IMR-90 (cell line): Measurements from ENCODE around the gene VAMP8. TPM values are rescaled to one million over a fixed set of nuclear protein-coding genes. Genes with fewer than 3 reads are reported as not detected.

ENCODE experiments used
- ATAC-seq: fragments of 200-7000 bp; cut with Tn5 transposase; 2 replicates; pipeline ENCODE4 v1.9.1; 2020; ENCODE audit warnings: low read depth, mild to moderate bottlenecking, moderate library complexity
- BruUV-seq: library from RNA; stranded (reverse); fragments of 400-500 nt; replicated peaks from 2 replicates; lab custom pipeline; 2021; lab: Mats Ljungman, UMichigan
- CTCF ChIA-PET: fragments of 300-600 bp; formaldehyde crosslinking; extraction: SDS; loops from one replicate; lab custom pipeline; 2021; ENCODE audit warnings: antibody characterized with exemption; lab: Yijun Ruan, JAX
- POLR2A ChIA-PET: fragments of 300-600 bp; sonication (Branson Sonifier 250); formaldehyde crosslinking; loops from one replicate; lab custom pipeline; 2022; ENCODE audit warnings: antibody characterized with exemption; ENCODE audit not compliant: unreplicated experiment; lab: Charles Lee
- DNase-seq: peaks from one replicate; pipeline ENCODE4 v3.0.0; 2013
- H2AFZ ChIP-seq: replicated peaks from 2 replicates; pipeline ENCODE3; 2013; ENCODE audit warnings: low read length, mild to moderate bottlenecking; ENCODE audit not compliant: poor library complexity
- H2AK5ac ChIP-seq: 2 replicates; pipeline ENCODE4 v1.6.1; 2013; ENCODE audit warnings: low read depth, low read length, inconsistent platforms
- H2AK9ac ChIP-seq: replicated peaks from 2 replicates; pipeline ENCODE3; 2013; ENCODE audit warnings: mild to moderate bottlenecking, low read depth, low read length, moderate library complexity; ENCODE audit not compliant: poor library complexity
- H2BK120ac ChIP-seq: 2 replicates; pipeline ENCODE4 v1.6.1; 2013; ENCODE audit warnings: low read depth, low read length, inconsistent platforms
- H2BK15ac ChIP-seq: 3 replicates; pipeline ENCODE4 v1.6.1; 2013; ENCODE audit warnings: low read depth, low read length, inconsistent platforms
- H2BK20ac ChIP-seq: 2 replicates; pipeline ENCODE4 v1.6.1; 2013; ENCODE audit warnings: low read depth, mild to moderate bottlenecking, inconsistent platforms, low read length, moderate library complexity
- H2BK5ac ChIP-seq: 2 replicates; pipeline ENCODE4 v1.6.1; 2013; ENCODE audit warnings: mild to moderate bottlenecking, low read depth, low read length, inconsistent platforms; ENCODE audit not compliant: poor library complexity, severe bottlenecking
- H3K14ac ChIP-seq: replicated peaks from 2 replicates; pipeline ENCODE4 v1.6.1; 2013; ENCODE audit warnings: low read depth, low read length, inconsistent platforms
- H3K18ac ChIP-seq: 2 replicates; pipeline ENCODE4 v1.6.1; 2013; ENCODE audit warnings: low read depth, low read length, control low read depth
- H3K23ac ChIP-seq: 2 replicates; pipeline ENCODE4 v1.6.1; 2013; ENCODE audit warnings: low read depth, low read length, inconsistent platforms
- H3K27ac ChIP-seq: 2 replicates; pipeline ENCODE4 v1.5.1; 2013; ENCODE audit warnings: mild to moderate bottlenecking, control low read depth, low read length; ENCODE audit not compliant: insufficient read depth
- H3K27me3 ChIP-seq: 2 replicates; pipeline ENCODE4 v1.6.1; 2013; ENCODE audit warnings: low read length; ENCODE audit not compliant: control insufficient read depth, insufficient read depth
- H3K36me3 ChIP-seq: 2 replicates; pipeline ENCODE4 v1.6.1; 2013; ENCODE audit warnings: low read length, mixed read lengths; ENCODE audit not compliant: control insufficient read depth, insufficient read depth
- H3K4ac ChIP-seq: 2 replicates; pipeline ENCODE4 v1.6.1; 2013; ENCODE audit warnings: low read depth, low read length, inconsistent platforms
- H3K4me1 ChIP-seq: 2 replicates; pipeline ENCODE4 v1.6.1; 2013; ENCODE audit warnings: low read length, mixed read lengths; ENCODE audit not compliant: control insufficient read depth, insufficient read depth
- H3K4me2 ChIP-seq: 2 replicates; pipeline ENCODE4 v1.6.1; 2013; ENCODE audit warnings: low read depth, mild to moderate bottlenecking, control low read depth, low read length, moderate library complexity
- H3K4me3 ChIP-seq: 2 replicates; pipeline ENCODE4 v1.5.1; 2013; ENCODE audit warnings: low read depth, mild to moderate bottlenecking, control low read depth, low read length, moderate library complexity; ENCODE audit not compliant: insufficient read depth
- H3K56ac ChIP-seq: 2 replicates; pipeline ENCODE4 v1.6.1; 2013; ENCODE audit warnings: low read length, inconsistent platforms; ENCODE audit not compliant: insufficient read depth; ENCODE audit errors: extremely low read depth
- H3K79me1 ChIP-seq, 2 experiments: 2 replicates each; pipeline ENCODE4 v1.6.1; 2013; ENCODE audit warnings: low read length in 2 of 2, inconsistent platforms in 1 of 2, low read depth in 1 of 2
- H3K9ac ChIP-seq: 2 replicates; pipeline ENCODE4 v1.6.1; 2013; ENCODE audit warnings: low read depth, low read length, control low read depth
- H3K9me1 ChIP-seq: 2 replicates; pipeline ENCODE4 v1.6.1; 2013; ENCODE audit warnings: low read length, inconsistent platforms; ENCODE audit not compliant: insufficient read depth
- H3K9me3 ChIP-seq: 2 replicates; pipeline ENCODE4 v1.6.1; 2013; ENCODE audit warnings: low read length; ENCODE audit not compliant: control insufficient read depth, insufficient read depth
- H4K20me1 ChIP-seq: 2 replicates; pipeline ENCODE4 v1.6.1; 2013; ENCODE audit warnings: low read length, inconsistent platforms; ENCODE audit not compliant: insufficient read depth
- H4K5ac ChIP-seq: 2 replicates; pipeline ENCODE4 v1.6.1; 2013; ENCODE audit warnings: mild to moderate bottlenecking, low read depth, low read length, control low read depth
- H4K8ac ChIP-seq, 2 experiments: 2 replicates each; pipeline ENCODE4 v1.6.1; 2013; ENCODE audit warnings: low read depth in 2 of 2, low read length in 2 of 2, control low read depth in 1 of 2, inconsistent platforms in 1 of 2
- H4K91ac ChIP-seq: 2 replicates; pipeline ENCODE4 v1.6.1; 2013; ENCODE audit warnings: low read depth, low read length, inconsistent platforms; ENCODE audit not compliant: insufficient read depth
- ELK1 ChIP-seq: fragments of 150-350 bp; IDR thresholded peaks from 2 replicates; pipeline ENCODE4 v1.6.1; 2016; ENCODE audit warnings: low read depth, mild to moderate bottlenecking, low read length, moderate library complexity, borderline replicate concordance
- MAFK ChIP-seq: IDR thresholded peaks from 2 replicates; pipeline ENCODE4 v1.6.1; 2012; ENCODE audit warnings: low read depth, low read length, improper control_type of control experiment
- RAD21 ChIP-seq: IDR thresholded peaks from 2 replicates; pipeline ENCODE4 v1.6.1; 2012; ENCODE audit warnings: low read length, improper control_type of control experiment
- RCOR1 ChIP-seq: IDR thresholded peaks from 2 replicates; pipeline ENCODE4 v1.6.1; 2012; ENCODE audit warnings: mild to moderate bottlenecking, low read length, improper control_type of control experiment; ENCODE audit not compliant: insufficient replicate concordance
- SMC3 ChIP-seq: fragments of 150-350 bp; IDR thresholded peaks from 2 replicates; pipeline ENCODE4 v1.6.1; 2016; ENCODE audit warnings: low read depth, mild to moderate bottlenecking, antibody characterized with exemption, low read length, moderate library complexity
- WGBS, 2 experiments: methylation state at CpG; one replicate each; pipeline versions ENCODE4 v1.1.5 to v1.1.7; 2013; ENCODE audit warnings: missing lambda C conversion rate in 2 of 2; ENCODE audit not compliant: insufficient read length in 1 of 2; ENCODE audit errors: extremely low coverage in 2 of 2; 5-methylcytosine and 5-hydroxymethylcytosine counted together
- dilution Hi-C: fragments of 300-500 bp; cut with HindIII; formaldehyde crosslinking; loops from one replicate; pipeline ENCODE4 v1.14.3; 2018; ENCODE audit warnings: low sequenced_read_pairs; ENCODE audit not compliant: unreplicated experiment
- in situ Hi-C: fragments of 300-500 bp; cut with MboI; formaldehyde crosslinking; loops from 3 replicates; pipeline ENCODE4 v1.14.3; 2019; ENCODE audit warnings: low sequenced_read_pairs, inconsistent platforms, mixed read lengths
- intact Hi-C: fragments of 100-400 bp; cut with micrococcal nuclease; formaldehyde crosslinking; loops from 2 replicates; pipeline ENCODE4 v1.10.0; 2022
- polyA plus RNA-seq, 3 experiments: library from polyadenylated mRNA; depleted of rRNA; stranded (reverse); fragments of >200 nt; gene quantifications; 2 replicates each; pipeline ENCODE4 v1.2.3, GENCODE V29; 2012; ENCODE audit warnings: low replicate concordance in 1 of 3
- total RNA-seq: library from RNA; depleted of rRNA; stranded (reverse); fragments of >200 nt; gene quantifications from 2 replicates; pipeline ENCODE4 v1.2.3, GENCODE V29; 2012
- TF ChIP-seq, protein P1 (sequence below): conservative IDR thresholded peaks from 2 replicates; pipeline ENCODE4 v1.5.1; 2012; ENCODE audit warnings: mild to moderate bottlenecking, low read depth, low read length, improper control_type of control experiment

Gene VAMP8
- total and polyA plus RNA-seq, 2 of the 4 experiments (the other 2 are of a cell fraction), result 0.90 to 1.9 TPM

GRCh38 chr2:85553184-85553583, 24.2 kb upstream of the VAMP8 start:
- ATAC-seq (no peak), DNase-seq (no peak)
- WGBS, 2 experiments, result no CpG with 5 or more reads among the region's 6 CpGs
- Histone ChIP-seq H3K9me1 (peaks cover 9% of the 10 kb centered on the region; the same call in 1 of the 2 replicates), H2BK20ac (no peak overlapping the region), H3K14ac (no peak overlapping the region), H3K4me2 (no peak overlapping the region), H3K9me3 (no peaks in the 10 kb centered on the region), H3K56ac (no peak overlapping the region), H3K23ac (no peak overlapping the region), H2BK120ac (no peak overlapping the region), H2BK5ac (no peak overlapping the region), H2AK5ac (no peak overlapping the region), H3K18ac (no peak overlapping the region), H4K8ac (no peak overlapping the region), H4K5ac (no peak overlapping the region), H3K4ac (no peak overlapping the region), H3K79me1 (peaks cover 13 to 50% of the 10 kb centered on the region in 2 experiments; a peak in 3 of 4 replicates), H3K27me3 (no peaks in the 10 kb centered on the region), H4K20me1 (no peaks in the 10 kb centered on the region), H2BK15ac (no peak overlapping the region), H2AFZ (no peak overlapping the region), H3K36me3 (peaks cover 46% of the 10 kb centered on the region), H3K4me1 (peaks cover 18% of the 10 kb centered on the region), H4K91ac (no peak overlapping the region), H3K9ac (no peak overlapping the region), H3K27ac (no peak overlapping the region), H2AK9ac (no peak overlapping the region), H3K4me3 (no peak overlapping the region)
- BruUV-seq, result no TSS peak
- intact Hi-C loops (loop anchor here (5.0 kb wide), 1 partner anchor 226 kb away; the partner anchor contains the start of gene TGOLN2), dilution Hi-C loops (no loop called here), in situ Hi-C loops (loop anchor here (5.0 to 10.0 kb wide), 2 partner anchors 131 to 488 kb away; no protein-coding TSS in a partner anchor)
- POLR2A ChIA-PET, result interaction anchor here (5.1 kb wide), 1 partner anchor 13 kb away, joined by 42 read pairs; the partner anchor contains the start of gene MAT2A
- CTCF ChIA-PET, result interaction anchor here (6.8 kb wide), 1 partner anchor 133 kb away, joined by 46 read pairs; the partner anchor contains the start of gene SH2D6
- TF ChIP-seq ELK1 (no peak), RAD21 (no peak), MAFK (no peak), RCOR1 (no peak), SMC3 (no peak)
- TF ChIP-seq, protein P1, sequence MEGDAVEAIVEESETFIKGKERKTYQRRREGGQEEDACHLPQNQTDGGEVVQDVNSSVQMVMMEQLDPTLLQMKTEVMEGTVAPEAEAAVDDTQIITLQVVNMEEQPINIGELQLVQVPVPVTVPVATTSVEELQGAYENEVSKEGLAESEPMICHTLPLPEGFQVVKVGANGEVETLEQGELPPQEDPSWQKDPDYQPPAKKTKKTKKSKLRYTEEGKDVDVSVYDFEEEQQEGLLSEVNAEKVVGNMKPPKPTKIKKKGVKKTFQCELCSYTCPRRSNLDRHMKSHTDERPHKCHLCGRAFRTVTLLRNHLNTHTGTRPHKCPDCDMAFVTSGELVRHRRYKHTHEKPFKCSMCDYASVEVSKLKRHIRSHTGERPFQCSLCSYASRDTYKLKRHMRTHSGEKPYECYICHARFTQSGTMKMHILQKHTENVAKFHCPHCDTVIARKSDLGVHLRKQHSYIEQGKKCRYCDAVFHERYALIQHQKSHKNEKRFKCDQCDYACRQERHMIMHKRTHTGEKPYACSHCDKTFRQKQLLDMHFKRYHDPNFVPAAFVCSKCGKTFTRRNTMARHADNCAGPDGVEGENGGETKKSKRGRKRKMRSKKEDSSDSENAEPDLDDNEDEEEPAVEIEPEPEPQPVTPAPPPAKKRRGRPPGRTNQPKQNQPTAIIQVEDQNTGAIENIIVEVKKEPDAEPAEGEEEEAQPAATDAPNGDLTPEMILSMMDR, result no peak
